HG03045 (cell line): ENCODE results near the gene DNAJC24.
"Not testable (repeated sequence)": the region's sequence is repeated elsewhere in the genome, so short reads cannot be mapped to it uniquely, and the experiment has no call there.

Source experiments
- ATAC-seq: cut with Tn5 transposase; IDR thresholded peaks from one replicate; pipeline ENCODE4 v1.9.1; 2021; ENCODE audit warnings: mild to moderate bottlenecking, moderate library complexity; ENCODE audit not compliant: unreplicated experiment

The DNAJC24 gene

GRCh38 chr11:31369348-31370329 is at the start of gene DNAJC24, which contains the start of gene DCDC1:
Gene DNAJC24, plus strand, starts transcription at chr11:31369860. Its CDS starts 889 bp downstream, at chr11:31370749.
Gene DCDC1, minus strand, starts transcription at chr11:31369739. Its CDS starts 41,459 bp downstream, at chr11:31328280.
- peak; percentile 99 for ATAC-seq

- not testable (repeated sequence) for ATAC-seq
These were observed 48.2 kb upstream of the DNAJC24 start for GRCh38 chr11:31321494-31321893.

GRCh38 chr11:31323145-31323544 is 46.5 kb upstream of the DNAJC24 start:
- no peak for ATAC-seq

- ATAC-seq: no peak
These were observed 44.5 kb upstream of the DNAJC24 start for GRCh38 chr11:31325160-31325559.

- no peak for ATAC-seq
These were observed 43.1 kb upstream of the DNAJC24 start for GRCh38 chr11:31326470-31327148.

GRCh38 chr11:31327417-31327816 is 42.2 kb upstream of the DNAJC24 start:
- ATAC-seq: no peak

GRCh38 chr11:31328697-31329096 is 41.0 kb upstream of the DNAJC24 start:
- ATAC-seq: no peak

- no peak for ATAC-seq
These were observed 31.9 kb upstream of the DNAJC24 start for GRCh38 chr11:31337806-31338205.

- ATAC-seq: no peak
These were observed 28.6 kb upstream of the DNAJC24 start for GRCh38 chr11:31340903-31341572.

- no peak for ATAC-seq
These were observed 18.5 kb upstream of the DNAJC24 start for GRCh38 chr11:31351168-31351567.

- ATAC-seq: no peak
These were observed 14.5 kb upstream of the DNAJC24 start for GRCh38 chr11:31355131-31355530.

- ATAC-seq: no peak
These were observed 13.8 kb upstream of the DNAJC24 start for GRCh38 chr11:31355817-31356216.

- ATAC-seq: no peak
These were observed 7.9 kb upstream of the DNAJC24 start for GRCh38 chr11:31361743-31362142.

GRCh38 chr11:31366795-31367194 is 2.9 kb upstream of the DNAJC24 start:
- no peak for ATAC-seq

- ATAC-seq: no peak
These were observed 6.2 kb downstream of the DNAJC24 start for GRCh38 chr11:31375879-31376278.

GRCh38 chr11:31383116-31383515 is 13.5 kb downstream of the DNAJC24 start:
- ATAC-seq: no peak

GRCh38 chr11:31387379-31387778 is 17.7 kb downstream of the DNAJC24 start:
- no peak for ATAC-seq

- ATAC-seq: no peak
These were observed 27.7 kb downstream of the DNAJC24 start for GRCh38 chr11:31397239-31397834.

- no peak for ATAC-seq
These were observed 35.0 kb downstream of the DNAJC24 start for GRCh38 chr11:31404614-31405013.

- ATAC-seq: no peak
These were observed 38.5 kb downstream of the DNAJC24 start for GRCh38 chr11:31408201-31408600.

- ATAC-seq: no peak
These were observed 43.3 kb downstream of the DNAJC24 start for GRCh38 chr11:31412946-31413345.
